ENCODE results near the gene HSPE1. TPM values are rescaled to one million over a fixed set of nuclear protein-coding genes. Genes with fewer than 3 reads are reported as not detected.
A peak's percentile ranks its signal among the peaks of the same experiment; 100 is the strongest.

HSPE1 gene
- total RNA-seq, 1 experiment from 2014 or later: 372 TPM

DNA sequence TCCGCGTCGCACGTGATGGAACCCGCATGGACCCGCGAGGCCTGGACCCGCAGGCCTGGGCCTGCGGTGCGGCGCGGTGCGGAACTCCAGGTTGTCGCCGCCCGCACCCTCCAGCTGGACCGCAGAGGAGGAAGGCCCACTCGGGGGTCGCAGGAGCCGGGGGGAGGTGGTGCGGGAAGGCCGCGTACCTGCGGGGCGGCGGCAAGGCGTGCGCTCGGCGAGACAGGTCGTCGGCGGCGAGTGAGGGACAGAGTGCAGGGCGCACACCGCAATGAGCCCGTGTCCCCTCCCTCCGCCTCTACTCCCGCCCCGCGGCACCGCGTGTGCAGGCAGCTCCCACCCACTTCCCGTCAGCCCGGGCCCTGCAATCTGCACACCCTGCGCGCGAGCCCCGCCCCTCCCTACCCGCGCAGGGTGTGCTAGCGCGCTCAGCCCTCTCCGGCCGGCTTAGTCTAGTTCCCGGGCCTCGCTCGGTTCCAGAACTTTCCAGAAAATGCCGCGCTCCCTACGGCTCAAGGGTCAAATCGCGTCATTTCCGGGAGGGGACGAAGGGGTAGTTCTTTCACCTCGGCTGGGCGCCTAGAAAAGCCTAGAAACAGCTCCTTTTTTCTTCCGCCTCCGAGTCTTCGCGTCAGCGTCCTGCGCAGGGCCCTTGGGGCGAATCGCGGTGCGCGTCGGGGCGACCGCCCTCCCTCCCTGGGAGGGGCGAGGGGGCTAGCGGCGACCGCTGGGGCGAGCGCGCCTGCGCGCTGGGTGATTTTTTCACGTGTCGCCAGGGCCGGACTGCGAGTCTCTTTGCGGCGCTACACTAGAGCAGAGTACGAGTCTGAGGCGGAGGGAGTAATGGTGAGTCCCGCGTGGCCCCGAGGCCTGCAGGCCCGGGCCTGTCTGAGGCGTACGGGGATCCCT lies at the start of gene HSPE1, which contains the start of gene HSPD1 (continued):
- TF ChIP-seq, protein P1, sequence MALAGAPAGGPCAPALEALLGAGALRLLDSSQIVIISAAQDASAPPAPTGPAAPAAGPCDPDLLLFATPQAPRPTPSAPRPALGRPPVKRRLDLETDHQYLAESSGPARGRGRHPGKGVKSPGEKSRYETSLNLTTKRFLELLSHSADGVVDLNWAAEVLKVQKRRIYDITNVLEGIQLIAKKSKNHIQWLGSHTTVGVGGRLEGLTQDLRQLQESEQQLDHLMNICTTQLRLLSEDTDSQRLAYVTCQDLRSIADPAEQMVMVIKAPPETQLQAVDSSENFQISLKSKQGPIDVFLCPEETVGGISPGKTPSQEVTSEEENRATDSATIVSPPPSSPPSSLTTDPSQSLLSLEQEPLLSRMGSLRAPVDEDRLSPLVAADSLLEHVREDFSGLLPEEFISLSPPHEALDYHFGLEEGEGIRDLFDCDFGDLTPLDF (CRISPR knock-in tag; IDR thresholded peaks at IDR 0.05): 0 out of 2 replicates have a peak, but pooled peaks have one; percentile 73
- peak; percentile 81 for TF ChIP-seq NFE2L1 (CRISPR knock-in tag; IDR thresholded peaks at IDR 0.05)
- TF ChIP-seq EMX1 (CRISPR knock-in tag; IDR thresholded peaks at IDR 0.05): no peak; the same call in 1 of the 2 replicates
- TF ChIP-seq, protein P2, sequence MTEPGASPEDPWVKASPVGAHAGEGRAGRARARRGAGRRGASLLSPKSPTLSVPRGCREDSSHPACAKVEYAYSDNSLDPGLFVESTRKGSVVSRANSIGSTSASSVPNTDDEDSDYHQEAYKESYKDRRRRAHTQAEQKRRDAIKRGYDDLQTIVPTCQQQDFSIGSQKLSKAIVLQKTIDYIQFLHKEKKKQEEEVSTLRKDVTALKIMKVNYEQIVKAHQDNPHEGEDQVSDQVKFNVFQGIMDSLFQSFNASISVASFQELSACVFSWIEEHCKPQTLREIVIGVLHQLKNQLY (CRISPR knock-in tag; IDR thresholded peaks at IDR 0.05): peak; percentile 92; the same call in 1 of the 2 replicates
- TF ChIP-seq SP1 (CRISPR knock-in tag; conservative IDR thresholded peaks at IDR 0.05): peak; percentile 100
- TF ChIP-seq SMAD4 (CRISPR knock-in tag; IDR thresholded peaks at IDR 0.05): peak; percentile 73; the same call in 1 of the 2 replicates
- no peak for TF ChIP-seq NFATC4 (CRISPR knock-in tag; IDR thresholded peaks at IDR 0.05)
- no peak for TF ChIP-seq JAZF1 (CRISPR knock-in tag; IDR thresholded peaks at IDR 0.05)
- TF ChIP-seq RORB (CRISPR knock-in tag; IDR thresholded peaks at IDR 0.05): no peak
- 0 out of 2 replicates have a peak, but pooled peaks have one; percentile 55 for TF ChIP-seq TEAD4 (CRISPR knock-in tag; IDR thresholded peaks at IDR 0.05)
- TF ChIP-seq, protein P3, sequence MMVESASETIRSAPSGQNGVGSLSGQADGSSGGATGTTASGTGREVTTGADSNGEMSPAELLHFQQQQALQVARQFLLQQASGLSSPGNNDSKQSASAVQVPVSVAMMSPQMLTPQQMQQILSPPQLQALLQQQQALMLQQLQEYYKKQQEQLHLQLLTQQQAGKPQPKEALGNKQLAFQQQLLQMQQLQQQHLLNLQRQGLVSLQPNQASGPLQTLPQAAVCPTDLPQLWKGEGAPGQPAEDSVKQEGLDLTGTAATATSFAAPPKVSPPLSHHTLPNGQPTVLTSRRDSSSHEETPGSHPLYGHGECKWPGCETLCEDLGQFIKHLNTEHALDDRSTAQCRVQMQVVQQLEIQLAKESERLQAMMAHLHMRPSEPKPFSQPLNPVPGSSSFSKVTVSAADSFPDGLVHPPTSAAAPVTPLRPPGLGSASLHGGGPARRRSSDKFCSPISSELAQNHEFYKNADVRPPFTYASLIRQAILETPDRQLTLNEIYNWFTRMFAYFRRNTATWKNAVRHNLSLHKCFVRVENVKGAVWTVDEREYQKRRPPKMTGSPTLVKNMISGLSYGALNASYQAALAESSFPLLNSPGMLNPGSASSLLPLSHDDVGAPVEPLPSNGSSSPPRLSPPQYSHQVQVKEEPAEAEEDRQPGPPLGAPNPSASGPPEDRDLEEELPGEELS (CRISPR knock-in tag; IDR thresholded peaks at IDR 0.05): peak; percentile 83; the same call in 1 of the 2 replicates
- TF ChIP-seq, protein P4, sequence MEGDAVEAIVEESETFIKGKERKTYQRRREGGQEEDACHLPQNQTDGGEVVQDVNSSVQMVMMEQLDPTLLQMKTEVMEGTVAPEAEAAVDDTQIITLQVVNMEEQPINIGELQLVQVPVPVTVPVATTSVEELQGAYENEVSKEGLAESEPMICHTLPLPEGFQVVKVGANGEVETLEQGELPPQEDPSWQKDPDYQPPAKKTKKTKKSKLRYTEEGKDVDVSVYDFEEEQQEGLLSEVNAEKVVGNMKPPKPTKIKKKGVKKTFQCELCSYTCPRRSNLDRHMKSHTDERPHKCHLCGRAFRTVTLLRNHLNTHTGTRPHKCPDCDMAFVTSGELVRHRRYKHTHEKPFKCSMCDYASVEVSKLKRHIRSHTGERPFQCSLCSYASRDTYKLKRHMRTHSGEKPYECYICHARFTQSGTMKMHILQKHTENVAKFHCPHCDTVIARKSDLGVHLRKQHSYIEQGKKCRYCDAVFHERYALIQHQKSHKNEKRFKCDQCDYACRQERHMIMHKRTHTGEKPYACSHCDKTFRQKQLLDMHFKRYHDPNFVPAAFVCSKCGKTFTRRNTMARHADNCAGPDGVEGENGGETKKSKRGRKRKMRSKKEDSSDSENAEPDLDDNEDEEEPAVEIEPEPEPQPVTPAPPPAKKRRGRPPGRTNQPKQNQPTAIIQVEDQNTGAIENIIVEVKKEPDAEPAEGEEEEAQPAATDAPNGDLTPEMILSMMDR (IDR thresholded peaks at IDR 0.05): no peak
- TF ChIP-seq ETV6 (CRISPR knock-in tag; IDR thresholded peaks at IDR 0.05): peak; percentile 78; the same call in 1 of the 2 replicates
- TF ChIP-seq CREM (CRISPR knock-in tag; IDR thresholded peaks at IDR 0.05): peak; percentile 93
- TF ChIP-seq SOX15 (CRISPR knock-in tag; IDR thresholded peaks at IDR 0.05): no peak
- TF ChIP-seq ZNF219 (CRISPR knock-in tag; IDR thresholded peaks at IDR 0.05; ENCODE audit: borderline replicate concordance): peak; percentile 39; the same call in 1 of the 2 replicates
- no peak; the same call in 1 of the 2 replicates for TF ChIP-seq ZNF138 (CRISPR knock-in tag; conservative IDR thresholded peaks at IDR 0.05)
- TF ChIP-seq ZNF232 (CRISPR knock-in tag; IDR thresholded peaks at IDR 0.05): peak; percentile 98
- TF ChIP-seq, protein P5, sequence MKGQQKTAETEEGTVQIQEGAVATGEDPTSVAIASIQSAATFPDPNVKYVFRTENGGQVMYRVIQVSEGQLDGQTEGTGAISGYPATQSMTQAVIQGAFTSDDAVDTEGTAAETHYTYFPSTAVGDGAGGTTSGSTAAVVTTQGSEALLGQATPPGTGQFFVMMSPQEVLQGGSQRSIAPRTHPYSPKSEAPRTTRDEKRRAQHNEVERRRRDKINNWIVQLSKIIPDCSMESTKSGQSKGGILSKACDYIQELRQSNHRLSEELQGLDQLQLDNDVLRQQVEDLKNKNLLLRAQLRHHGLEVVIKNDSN (CRISPR knock-in tag; IDR thresholded peaks at IDR 0.05): peak; percentile 53; the same call in 1 of the 2 replicates
- TF ChIP-seq, protein P6, sequence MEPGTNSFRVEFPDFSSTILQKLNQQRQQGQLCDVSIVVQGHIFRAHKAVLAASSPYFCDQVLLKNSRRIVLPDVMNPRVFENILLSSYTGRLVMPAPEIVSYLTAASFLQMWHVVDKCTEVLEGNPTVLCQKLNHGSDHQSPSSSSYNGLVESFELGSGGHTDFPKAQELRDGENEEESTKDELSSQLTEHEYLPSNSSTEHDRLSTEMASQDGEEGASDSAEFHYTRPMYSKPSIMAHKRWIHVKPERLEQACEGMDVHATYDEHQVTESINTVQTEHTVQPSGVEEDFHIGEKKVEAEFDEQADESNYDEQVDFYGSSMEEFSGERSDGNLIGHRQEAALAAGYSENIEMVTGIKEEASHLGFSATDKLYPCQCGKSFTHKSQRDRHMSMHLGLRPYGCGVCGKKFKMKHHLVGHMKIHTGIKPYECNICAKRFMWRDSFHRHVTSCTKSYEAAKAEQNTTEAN (CRISPR knock-in tag; IDR thresholded peaks at IDR 0.05): peak; percentile 65; the same call in 1 of the 2 replicates
- TF ChIP-seq ZNF396 (CRISPR knock-in tag; IDR thresholded peaks at IDR 0.05; ENCODE audit: borderline replicate concordance): no peak
- TF ChIP-seq, protein P7, sequence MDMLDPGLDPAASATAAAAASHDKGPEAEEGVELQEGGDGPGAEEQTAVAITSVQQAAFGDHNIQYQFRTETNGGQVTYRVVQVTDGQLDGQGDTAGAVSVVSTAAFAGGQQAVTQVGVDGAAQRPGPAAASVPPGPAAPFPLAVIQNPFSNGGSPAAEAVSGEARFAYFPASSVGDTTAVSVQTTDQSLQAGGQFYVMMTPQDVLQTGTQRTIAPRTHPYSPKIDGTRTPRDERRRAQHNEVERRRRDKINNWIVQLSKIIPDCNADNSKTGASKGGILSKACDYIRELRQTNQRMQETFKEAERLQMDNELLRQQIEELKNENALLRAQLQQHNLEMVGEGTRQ (CRISPR knock-in tag; IDR thresholded peaks at IDR 0.05): peak; percentile 39
- TF ChIP-seq, protein P8, sequence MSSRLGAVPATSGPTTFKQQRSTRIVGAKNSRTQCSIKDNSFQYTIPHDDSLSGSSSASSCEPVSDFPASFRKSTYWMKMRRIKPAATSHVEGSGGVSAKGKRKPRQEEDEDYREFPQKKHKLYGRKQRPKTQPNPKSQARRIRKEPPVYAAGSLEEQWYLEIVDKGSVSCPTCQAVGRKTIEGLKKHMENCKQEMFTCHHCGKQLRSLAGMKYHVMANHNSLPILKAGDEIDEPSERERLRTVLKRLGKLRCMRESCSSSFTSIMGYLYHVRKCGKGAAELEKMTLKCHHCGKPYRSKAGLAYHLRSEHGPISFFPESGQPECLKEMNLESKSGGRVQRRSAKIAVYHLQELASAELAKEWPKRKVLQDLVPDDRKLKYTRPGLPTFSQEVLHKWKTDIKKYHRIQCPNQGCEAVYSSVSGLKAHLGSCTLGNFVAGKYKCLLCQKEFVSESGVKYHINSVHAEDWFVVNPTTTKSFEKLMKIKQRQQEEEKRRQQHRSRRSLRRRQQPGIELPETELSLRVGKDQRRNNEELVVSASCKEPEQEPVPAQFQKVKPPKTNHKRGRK (CRISPR knock-in tag; IDR thresholded peaks at IDR 0.05; ENCODE audit: borderline replicate concordance): no peak
- TF ChIP-seq TCF7 (CRISPR knock-in tag; IDR thresholded peaks at IDR 0.05; ENCODE audit: low read depth): no peak; the same call in 1 of the 2 replicates
- TF ChIP-seq, protein P9, sequence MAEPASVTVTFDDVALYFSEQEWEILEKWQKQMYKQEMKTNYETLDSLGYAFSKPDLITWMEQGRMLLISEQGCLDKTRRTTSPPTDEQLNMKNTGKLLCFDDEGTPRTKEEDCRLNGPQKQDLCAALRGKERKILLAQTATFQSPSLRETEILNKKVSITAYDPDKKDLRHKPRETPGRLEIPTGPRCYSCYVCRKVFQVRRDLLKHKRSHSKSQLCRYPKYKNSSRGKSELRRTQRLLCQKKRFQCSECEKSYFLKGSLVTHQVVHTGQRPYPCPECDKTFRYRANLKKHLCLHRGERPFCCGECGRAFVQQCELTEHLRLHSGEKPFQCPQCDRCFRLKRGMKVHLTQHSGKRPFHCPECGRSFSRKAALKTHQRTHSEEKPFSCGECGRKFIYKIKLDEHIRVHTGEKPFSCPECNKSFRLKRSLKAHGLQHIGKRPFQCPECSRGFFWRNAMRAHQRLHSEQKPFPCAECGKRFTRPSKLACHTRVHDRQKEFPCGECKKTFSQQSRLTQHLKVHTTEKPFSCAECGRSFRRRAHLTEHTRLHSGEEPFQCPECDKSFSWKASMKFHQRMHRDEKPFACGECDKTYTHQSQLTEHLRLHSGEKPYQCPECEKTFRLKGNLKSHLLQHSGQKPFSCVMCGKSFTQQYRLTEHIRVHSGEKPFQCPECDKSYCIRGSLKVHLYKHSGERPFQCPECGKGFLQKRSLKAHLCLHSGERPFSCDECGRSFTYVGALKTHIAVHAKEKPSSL (CRISPR knock-in tag; conservative IDR thresholded peaks at IDR 0.05): no peak
